ENCODE results near the gene CSRP3.

The CSRP3 gene

GRCh38 chr11:19193916-19194315, 7.9 kb downstream of the CSRP3 start:
- Histone ChIP-seq H3K27me3 (ENCODE audit: control insufficient read depth in 1 of 2, insufficient read depth in 1 of 2, low read length in 2 of 2) (peaks cover 4 to 30% of the 10 kb centered on the region in 2 experiments), H2AK5ac (ENCODE audit: low read length, severe bottlenecking) (no peak overlapping the region), H2BK5ac (ENCODE audit: low read depth, low read length, poor library complexity, severe bottlenecking) (no peak overlapping the region), H3K9ac (ENCODE audit: low read length) (no peak overlapping the region), H3K18ac (ENCODE audit: low read depth in 1 of 2, low read length in 2 of 2) (no peak overlapping the region), H2BK120ac (ENCODE audit: low read depth, low read length) (no peak overlapping the region), H3K4ac (ENCODE audit: low read depth in 1 of 2, low read length in 2 of 2) (no peak overlapping the region), H3K14ac (ENCODE audit: low read length in 2 of 2) (no peak overlapping the region), H4K8ac (ENCODE audit: low read length) (no peak overlapping the region), H4K91ac (ENCODE audit: low read length) (no peak overlapping the region), H2AFZ (ENCODE audit: low read depth, low read length) (no peak overlapping the region), H3K4me2 (ENCODE audit: low read length, poor library complexity, severe bottlenecking) (no peak overlapping the region), H3K9me3 (ENCODE audit: control insufficient read depth, low read length) (no peaks in the 10 kb centered on the region), H3K4me3 (ENCODE audit: insufficient read depth in 1 of 2, low read depth in 1 of 2, low read length in 2 of 2) (no peak overlapping the region), H3K36me3 (ENCODE audit: control insufficient read depth in 1 of 2, insufficient read depth in 2 of 2, low read depth in 1 of 2, low read length in 2 of 2) (no peaks in the 10 kb centered on the region), H3K79me1 (replicated peaks; ENCODE audit: low read length, poor library complexity, severe bottlenecking) (no peaks in the 10 kb centered on the region), H3K4me1 (ENCODE audit: control insufficient read depth, insufficient read depth, low read depth, low read length) (no peaks in the 10 kb centered on the region), H3K23ac (ENCODE audit: low read length in 2 of 2) (no peak overlapping the region), H3K27ac (ENCODE audit: low read length, poor library complexity, severe bottlenecking) (no peak overlapping the region), H2BK15ac (ENCODE audit: low read depth, poor library complexity, severe bottlenecking) (no peak overlapping the region), H2BK12ac (ENCODE audit: low read length in 2 of 2) (no peak overlapping the region)
- WGBS: 100% methylated on average over 1 of the region's 2 CpGs
- DNase-seq: peak; percentile 26

DNA sequence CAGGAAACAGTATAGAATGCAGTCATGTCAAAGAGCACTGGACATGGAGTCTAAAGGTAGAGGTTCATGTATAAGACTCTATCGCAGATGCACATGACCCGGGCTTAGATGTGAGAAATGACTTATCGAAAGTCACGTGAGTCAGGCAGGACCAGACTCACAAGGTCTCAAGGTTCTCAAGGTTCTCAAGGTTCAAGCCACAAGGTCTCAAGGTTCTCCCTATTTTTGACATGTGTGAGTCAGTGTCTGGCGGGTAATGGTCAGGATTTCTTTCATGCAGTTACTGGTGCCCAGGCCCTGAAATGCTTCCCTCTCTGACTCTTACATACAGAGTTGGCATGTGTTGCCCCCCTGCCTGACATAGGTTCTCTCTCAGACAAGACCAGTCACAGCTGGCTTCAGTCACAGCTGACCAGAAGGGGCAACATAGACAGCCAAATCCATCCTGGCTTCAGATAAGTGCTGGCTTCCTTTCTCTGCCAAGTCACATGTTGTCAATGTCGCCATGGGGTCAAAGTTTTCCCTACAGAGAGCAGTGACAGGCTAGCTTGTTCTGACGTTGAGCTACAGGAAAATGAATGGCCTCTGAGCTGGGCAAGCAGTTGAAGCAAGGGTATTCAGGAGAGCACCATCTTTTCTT, 10.1 kb downstream of the CSRP3 start:
- H2BK12ac ChIP-seq (ENCODE audit: low read length in 2 of 2): no peak overlapping the region
- H3K4me3 ChIP-seq (ENCODE audit: insufficient read depth in 1 of 2, low read depth in 1 of 2, low read length in 2 of 2): no peak overlapping the region
- no peak overlapping the region for H2AFZ ChIP-seq (ENCODE audit: low read depth, low read length)
- no peak overlapping the region for H3K9ac ChIP-seq (ENCODE audit: low read length)
- no peaks in the 10 kb centered on the region for H3K79me1 ChIP-seq (replicated peaks; ENCODE audit: low read length, poor library complexity, severe bottlenecking)
- no peak overlapping the region for H3K27ac ChIP-seq (ENCODE audit: low read length, poor library complexity, severe bottlenecking)
- H2BK120ac ChIP-seq (ENCODE audit: low read depth, low read length): no peak overlapping the region
- H3K36me3 ChIP-seq (ENCODE audit: control insufficient read depth in 1 of 2, insufficient read depth in 2 of 2, low read depth in 1 of 2, low read length in 2 of 2): no peaks in the 10 kb centered on the region
- no peak overlapping the region for H3K23ac ChIP-seq (ENCODE audit: low read length in 2 of 2)
- H3K4me2 ChIP-seq (ENCODE audit: low read length, poor library complexity, severe bottlenecking): no peak overlapping the region
- DNase-seq: peak; percentile 8
- H2BK5ac ChIP-seq (ENCODE audit: low read depth, low read length, poor library complexity, severe bottlenecking): no peak overlapping the region
- no peak overlapping the region for H3K14ac ChIP-seq (ENCODE audit: low read length in 2 of 2)
- no peak overlapping the region for H4K8ac ChIP-seq (ENCODE audit: low read length)
- H3K4me1 ChIP-seq (ENCODE audit: control insufficient read depth, insufficient read depth, low read depth, low read length): no peaks in the 10 kb centered on the region
- no peak overlapping the region for H4K91ac ChIP-seq (ENCODE audit: low read length)
- no peak overlapping the region for H2AK5ac ChIP-seq (ENCODE audit: low read length, severe bottlenecking)
- no peaks in the 10 kb centered on the region for H3K9me3 ChIP-seq (ENCODE audit: control insufficient read depth, low read length)
- H3K18ac ChIP-seq (ENCODE audit: low read depth in 1 of 2, low read length in 2 of 2): no peak overlapping the region
- H3K27me3 ChIP-seq (ENCODE audit: control insufficient read depth in 1 of 2, insufficient read depth in 1 of 2, low read length in 2 of 2): peaks cover 0 to 17% of the 10 kb centered on the region in 2 experiments
- H3K4ac ChIP-seq (ENCODE audit: low read depth in 1 of 2, low read length in 2 of 2): no peak overlapping the region
- no peak overlapping the region for H2BK15ac ChIP-seq (ENCODE audit: low read depth, poor library complexity, severe bottlenecking)
- 83% methylated on average over 7 of the region's 7 CpGs for WGBS

DNA sequence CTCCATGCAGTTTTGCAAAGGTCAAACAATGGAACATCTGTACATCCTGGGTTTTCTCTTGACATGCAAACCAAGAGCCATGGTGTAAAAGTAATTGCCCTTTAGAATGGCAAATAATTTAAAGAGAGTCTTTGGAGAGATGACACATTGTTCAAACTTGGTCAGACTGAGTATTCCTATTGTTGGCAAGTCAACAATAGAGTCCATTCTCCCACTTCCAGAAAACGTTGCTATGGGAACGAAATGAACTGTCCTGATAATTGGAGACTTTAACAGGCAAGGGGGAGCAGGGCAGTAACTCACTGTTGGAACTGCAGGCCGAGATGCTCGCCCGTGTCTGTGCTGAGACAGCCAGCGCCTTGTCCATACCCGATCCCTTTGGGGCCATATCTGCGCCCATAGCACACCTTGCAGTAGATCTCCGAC, 13.9 kb downstream of the CSRP3 start:
- Histone ChIP-seq H3K27me3 (ENCODE audit: control insufficient read depth in 1 of 2, insufficient read depth in 1 of 2, low read length in 2 of 2) (peaks cover 0 to 9% of the 10 kb centered on the region in 2 experiments), H3K23ac (ENCODE audit: low read length in 2 of 2) (no peak overlapping the region), H3K18ac (ENCODE audit: low read depth in 1 of 2, low read length in 2 of 2) (no peak overlapping the region), H4K8ac (ENCODE audit: low read length) (peak overlapping the region; percentile 51), H2BK5ac (ENCODE audit: low read depth, low read length, poor library complexity, severe bottlenecking) (no peak overlapping the region), H2AK5ac (ENCODE audit: low read length, severe bottlenecking) (no peak overlapping the region), H3K79me1 (replicated peaks; ENCODE audit: low read length, poor library complexity, severe bottlenecking) (no peaks in the 10 kb centered on the region), H2BK120ac (ENCODE audit: low read depth, low read length) (no peak overlapping the region), H2AFZ (ENCODE audit: low read depth, low read length) (no peak overlapping the region), H3K4me1 (ENCODE audit: control insufficient read depth, insufficient read depth, low read depth, low read length) (no peaks in the 10 kb centered on the region), H3K9ac (ENCODE audit: low read length) (no peak overlapping the region), H3K36me3 (ENCODE audit: control insufficient read depth in 1 of 2, insufficient read depth in 2 of 2, low read depth in 1 of 2, low read length in 2 of 2) (no peaks in the 10 kb centered on the region), H3K9me3 (ENCODE audit: control insufficient read depth, low read length) (no peaks in the 10 kb centered on the region), H3K4me2 (ENCODE audit: low read length, poor library complexity, severe bottlenecking) (no peak overlapping the region), H3K4me3 (ENCODE audit: insufficient read depth in 1 of 2, low read depth in 1 of 2, low read length in 2 of 2) (no peak overlapping the region), H2BK12ac (ENCODE audit: low read length in 2 of 2) (no peak overlapping the region), H3K27ac (ENCODE audit: low read length, poor library complexity, severe bottlenecking) (no peak overlapping the region), H3K4ac (ENCODE audit: low read depth in 1 of 2, low read length in 2 of 2) (no peak overlapping the region), H3K14ac (ENCODE audit: low read length in 2 of 2) (no peak overlapping the region), H2BK15ac (ENCODE audit: low read depth, poor library complexity, severe bottlenecking) (no peak overlapping the region), H4K91ac (ENCODE audit: low read length) (no peak overlapping the region)
- WGBS: 96% methylated on average over 9 of the region's 9 CpGs
- DNase-seq: no peak

DNA sequence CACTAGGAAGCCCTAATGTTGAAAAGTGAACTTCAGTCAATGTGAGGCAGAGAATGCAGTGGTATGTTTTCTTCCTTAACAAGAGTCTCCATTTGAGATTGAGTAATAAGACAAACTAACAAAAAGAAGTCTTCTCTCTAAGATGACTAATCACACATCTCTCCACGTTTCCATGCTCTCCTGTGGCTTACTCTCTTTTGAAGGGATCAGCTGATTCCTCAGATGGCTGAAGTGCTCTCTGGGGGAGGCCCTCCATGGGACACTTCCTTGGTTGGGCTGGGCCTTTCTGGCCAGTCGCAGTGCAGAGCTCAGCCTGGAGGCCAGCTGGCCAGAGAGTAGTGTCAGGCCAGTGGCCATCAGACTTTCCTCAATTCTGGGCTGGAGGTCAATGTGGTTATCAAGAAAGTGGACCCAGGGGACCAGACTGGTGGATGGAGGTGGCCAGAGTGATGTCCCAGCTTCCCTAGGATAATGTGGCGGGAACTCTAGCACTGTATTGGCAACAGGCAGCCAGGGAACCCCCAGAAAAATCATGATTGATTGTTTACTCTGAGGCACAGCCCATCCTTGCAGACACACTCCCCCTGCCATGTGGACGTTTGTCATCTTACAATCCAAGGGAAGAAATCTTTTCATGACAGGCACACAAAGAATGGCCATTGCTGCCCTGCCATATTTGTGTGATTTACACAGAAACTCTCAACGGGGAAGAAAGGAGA, 14.5 kb downstream of the CSRP3 start:
- Histone ChIP-seq H2BK12ac (ENCODE audit: low read length in 2 of 2) (no peak overlapping the region), H2BK15ac (ENCODE audit: low read depth, poor library complexity, severe bottlenecking) (no peak overlapping the region), H3K9me3 (ENCODE audit: control insufficient read depth, low read length) (no peaks in the 10 kb centered on the region), H3K79me1 (replicated peaks; ENCODE audit: low read length, poor library complexity, severe bottlenecking) (no peaks in the 10 kb centered on the region), H3K4me3 (ENCODE audit: insufficient read depth in 1 of 2, low read depth in 1 of 2, low read length in 2 of 2) (no peak overlapping the region), H3K36me3 (ENCODE audit: control insufficient read depth in 1 of 2, insufficient read depth in 2 of 2, low read depth in 1 of 2, low read length in 2 of 2) (no peaks in the 10 kb centered on the region), H2AK5ac (ENCODE audit: low read length, severe bottlenecking) (no peak overlapping the region), H2BK5ac (ENCODE audit: low read depth, low read length, poor library complexity, severe bottlenecking) (no peak overlapping the region), H3K9ac (ENCODE audit: low read length) (no peak overlapping the region), H2AFZ (ENCODE audit: low read depth, low read length) (no peak overlapping the region), H3K27ac (ENCODE audit: low read length, poor library complexity, severe bottlenecking) (no peak overlapping the region), H3K4me2 (ENCODE audit: low read length, poor library complexity, severe bottlenecking) (no peak overlapping the region), H4K8ac (ENCODE audit: low read length) (no peak overlapping the region), H3K23ac (ENCODE audit: low read length in 2 of 2) (no peak overlapping the region), H3K4ac (ENCODE audit: low read depth in 1 of 2, low read length in 2 of 2) (no peak overlapping the region), H4K91ac (ENCODE audit: low read length) (no peak overlapping the region), H2BK120ac (ENCODE audit: low read depth, low read length) (no peak overlapping the region), H3K18ac (ENCODE audit: low read depth in 1 of 2, low read length in 2 of 2) (no peak overlapping the region), H3K14ac (ENCODE audit: low read length in 2 of 2) (no peak overlapping the region), H3K27me3 (ENCODE audit: control insufficient read depth in 1 of 2, insufficient read depth in 1 of 2, low read length in 2 of 2) (peaks cover 0 to 3% of the 10 kb centered on the region in 2 experiments), H3K4me1 (ENCODE audit: control insufficient read depth, insufficient read depth, low read depth, low read length) (no peaks in the 10 kb centered on the region)
- peak; percentile 32 for DNase-seq
- 55% methylated on average over 5 of the region's 5 CpGs for WGBS

Data from mesenchymal stem cell (in vitro differentiated cells and primary cell).